ENCODE data around the gene PDE9A. TPM values are rescaled to one million over a fixed set of nuclear protein-coding genes. Genes with fewer than 3 reads are reported as not detected.

The PDE9A gene
- total RNA-seq, 2 donors from 2014 or later: 45.9 to 62.4 TPM

GRCh38 chr21:42703136-42703908 is 49.9 kb downstream of the PDE9A start:
- H3K4me3 ChIP-seq (ENCODE audit: low read length): no peak overlapping the region
- Mint-ChIP-seq H3K27ac (no peak overlapping the region), H3K36me3 (ENCODE audit: low read depth) (peaks cover 66% of the 10 kb centered on the region), H3K4me3 (no peak overlapping the region), H3K27me3 (ENCODE audit: insufficient read depth) (no peaks in the 10 kb centered on the region), H3K9me3 (peaks cover 2% of the 10 kb centered on the region), H3K4me1 (no peaks in the 10 kb centered on the region)
- H3K36me3 ChIP-seq (ENCODE audit: control insufficient read depth, insufficient read depth, low read length): peaks cover 38% of the 10 kb centered on the region
- TF ChIP-seq CTCF (conservative IDR thresholded peaks at IDR 0.05): no peak
- no peaks in the 10 kb centered on the region for H3K4me1 ChIP-seq (ENCODE audit: control insufficient read depth, insufficient read depth, low read length)
- 95% methylated on average over 15 to 24 of the region's 24 CpGs for WGBS, 2 experiments (ENCODE audit: insufficient coverage in 1 of 2, insufficient read length in 1 of 2)
- peak; percentile 39 for DNase-seq
- no peak overlapping the region for H3K27ac ChIP-seq (ENCODE audit: low read depth, low read length)
- H3K27me3 ChIP-seq (ENCODE audit: control insufficient read depth, insufficient read depth, low read length, poor library complexity, severe bottlenecking): no peaks in the 10 kb centered on the region
- H3K9me3 ChIP-seq (ENCODE audit: control insufficient read depth, low read length): no peaks in the 10 kb centered on the region
- H3K9ac ChIP-seq (ENCODE audit: extremely low read depth, low read length, poor library complexity, severe bottlenecking): no peak overlapping the region

- Histone ChIP-seq H3K9ac (ENCODE audit: extremely low read depth, low read length, poor library complexity, severe bottlenecking) (no peak overlapping the region), H3K9me3 (ENCODE audit: control insufficient read depth, low read length) (no peaks in the 10 kb centered on the region), H3K4me1 (ENCODE audit: control insufficient read depth, insufficient read depth, low read length) (no peaks in the 10 kb centered on the region), H3K27ac (ENCODE audit: low read depth, low read length) (no peak overlapping the region), H3K27me3 (ENCODE audit: control insufficient read depth, insufficient read depth, low read length, poor library complexity, severe bottlenecking) (no peaks in the 10 kb centered on the region), H3K4me3 (ENCODE audit: low read length) (no peak overlapping the region), H3K36me3 (ENCODE audit: control insufficient read depth, insufficient read depth, low read length) (peaks cover 36% of the 10 kb centered on the region)
- WGBS, 2 experiments (ENCODE audit: insufficient coverage in 1 of 2, insufficient read length in 1 of 2): 95 to 97% methylated on average over 11 to 18 of the region's 18 CpGs
- no peak overlapping the region for H3K4me3 Mint-ChIP-seq
- peak; percentile 40 for DNase-seq
- H3K36me3 Mint-ChIP-seq (ENCODE audit: low read depth): peaks cover 66% of the 10 kb centered on the region
- TF ChIP-seq CTCF (conservative IDR thresholded peaks at IDR 0.05): no peak
- H3K9me3 Mint-ChIP-seq: peaks cover 2% of the 10 kb centered on the region
- H3K27me3 Mint-ChIP-seq (ENCODE audit: insufficient read depth): no peaks in the 10 kb centered on the region
- no peak overlapping the region for H3K27ac Mint-ChIP-seq
- H3K4me1 Mint-ChIP-seq: no peaks in the 10 kb centered on the region
Measured at GRCh38 chr21:42703965-42704364, 50.5 kb downstream of the PDE9A start.

- no peaks in the 10 kb centered on the region for H3K4me1 Mint-ChIP-seq
- peaks cover 70% of the 10 kb centered on the region for H3K36me3 Mint-ChIP-seq (ENCODE audit: low read depth)
- Histone ChIP-seq H3K9ac (ENCODE audit: extremely low read depth, low read length, poor library complexity, severe bottlenecking) (no peak overlapping the region), H3K36me3 (ENCODE audit: control insufficient read depth, insufficient read depth, low read length) (peaks cover 33% of the 10 kb centered on the region), H3K9me3 (ENCODE audit: control insufficient read depth, low read length) (no peaks in the 10 kb centered on the region), H3K27me3 (ENCODE audit: control insufficient read depth, insufficient read depth, low read length, poor library complexity, severe bottlenecking) (no peaks in the 10 kb centered on the region), H3K27ac (ENCODE audit: low read depth, low read length) (peak overlapping the region; percentile 17), H3K4me1 (ENCODE audit: control insufficient read depth, insufficient read depth, low read length) (no peaks in the 10 kb centered on the region), H3K4me3 (ENCODE audit: low read length) (no peak overlapping the region)
- TF ChIP-seq CTCF (conservative IDR thresholded peaks at IDR 0.05): no peak
- H3K27ac Mint-ChIP-seq: no peak overlapping the region
- H3K9me3 Mint-ChIP-seq: peaks cover 2% of the 10 kb centered on the region
- H3K27me3 Mint-ChIP-seq (ENCODE audit: insufficient read depth): no peaks in the 10 kb centered on the region
- no peak overlapping the region for H3K4me3 Mint-ChIP-seq
- WGBS, 2 experiments (ENCODE audit: insufficient coverage in 1 of 2, insufficient read length in 1 of 2): 87 to 89% methylated on average over 10 of the region's 10 CpGs
- DNase-seq: peak; percentile 11
Measured at GRCh38 chr21:42704861-42705260, 51.4 kb downstream of the PDE9A start.
